Retina (tissue), 1 donor: Measurements from ENCODE around the gene DAW1.
A peak's percentile ranks its signal among the peaks of the same experiment; 100 is the strongest.

Experiments
- DNase-seq: peaks from one replicate; pipeline ENCODE4 v3.0.0-alpha.2; 2016

Gene DAW1

GRCh38 chr2:227862227-227862740 lies 9.1 kb upstream of the DAW1 start:
- DNase-seq = no peak

- no peak for DNase-seq
Observed at GRCh38 chr2:227862741-227863588, 8.5 kb upstream of the DAW1 start.

GRCh38 chr2:227864161-227864756 lies 7.2 kb upstream of the DAW1 start:
- no peak for DNase-seq

GRCh38 chr2:227865291-227865690 lies 6.1 kb upstream of the DAW1 start:
- DNase-seq = no peak

- DNase-seq = no peak
Observed at GRCh38 chr2:227867386-227867785, 4.0 kb upstream of the DAW1 start.

GRCh38 chr2:227870710-227871374 lies 589 bp upstream of the DAW1 start:
- DNase-seq = no peak

GRCh38 chr2:227872676-227873075 lies 1.2 kb downstream of the DAW1 start:
- no peak for DNase-seq

GRCh38 chr2:227876300-227876801 lies 4.9 kb downstream of the DAW1 start:
- no peak for DNase-seq

GRCh38 chr2:227877421-227878310 lies 6.2 kb downstream of the DAW1 start:
- DNase-seq = no peak

- no peak for DNase-seq
Observed at GRCh38 chr2:227880460-227880859, 9.0 kb downstream of the DAW1 start.

GRCh38 chr2:227881866-227882517 lies 10.6 kb downstream of the DAW1 start:
- DNase-seq = no peak

- DNase-seq = peak; percentile 50
Observed at GRCh38 chr2:227884511-227884947, 13.1 kb downstream of the DAW1 start.

- no peak for DNase-seq
Observed at GRCh38 chr2:227886149-227886548, 14.7 kb downstream of the DAW1 start.

GRCh38 chr2:227888289-227888688 lies 16.9 kb downstream of the DAW1 start:
- no peak for DNase-seq

- no peak for DNase-seq
Observed at GRCh38 chr2:227889336-227889735, 17.9 kb downstream of the DAW1 start.

GRCh38 chr2:227890495-227891079 lies 19.2 kb downstream of the DAW1 start:
- DNase-seq = no peak

GRCh38 chr2:227891673-227892072 lies 20.2 kb downstream of the DAW1 start:
- no peak for DNase-seq

GRCh38 chr2:227903381-227903780 lies 31.9 kb downstream of the DAW1 start:
- DNase-seq = no peak

GRCh38 chr2:227906991-227907390 lies 35.6 kb downstream of the DAW1 start:
- no peak for DNase-seq

GRCh38 chr2:227908266-227909054 lies 37.0 kb downstream of the DAW1 start:
- DNase-seq = no peak

GRCh38 chr2:227914362-227914761 lies 42.9 kb downstream of the DAW1 start:
- no peak for DNase-seq
